ENCODE data around the gene PLXNA4. TPM values are rescaled to one million over a fixed set of nuclear protein-coding genes. Genes with fewer than 3 reads are reported as not detected.

Gene PLXNA4
- total RNA-seq, 2 experiments from 2014 or later = 0.18 to 0.70 TPM

DNA sequence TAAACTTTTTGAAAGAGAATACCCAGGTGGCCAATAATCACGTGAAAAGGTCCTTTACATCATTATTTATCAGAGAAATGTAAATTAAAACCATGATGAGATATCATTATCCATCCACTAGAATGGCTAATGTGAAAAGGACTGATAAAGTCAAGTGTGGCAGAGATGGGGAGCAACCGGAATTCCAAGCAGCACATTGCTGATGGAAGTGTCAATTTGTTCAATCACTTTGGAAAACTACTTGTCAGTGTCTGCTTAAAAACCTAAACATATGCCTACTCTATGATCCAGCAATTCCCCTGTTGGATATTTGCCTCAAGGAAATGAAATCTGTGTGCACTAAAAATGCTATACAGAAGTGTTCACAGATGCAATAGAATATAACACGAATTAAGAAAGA is 465.6 kb downstream of the PLXNA4 start:
- DNase-seq = no peak
- H3K4me1 Mint-ChIP-seq (ENCODE audit: low read depth) = no peaks in the 10 kb centered on the region

DNA sequence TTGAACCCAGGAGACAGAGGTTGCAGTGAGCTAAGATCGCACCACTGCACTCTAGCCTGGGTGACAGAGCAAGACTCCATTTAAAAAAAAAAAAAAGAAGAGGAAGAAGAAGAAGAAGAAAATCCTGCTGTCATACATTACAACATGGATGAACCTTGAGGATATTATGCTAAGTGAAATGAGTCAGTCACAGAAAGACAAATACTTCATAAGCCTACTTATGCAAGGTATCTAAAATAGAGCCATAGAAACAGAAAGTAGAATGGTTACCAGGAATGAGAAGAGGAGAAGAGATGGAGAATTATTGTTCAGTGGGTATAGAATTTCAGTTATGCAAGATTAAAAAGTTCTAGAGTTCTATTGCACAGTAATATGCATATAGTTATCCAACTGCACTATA is 466.5 kb downstream of the PLXNA4 start:
- POLR2A ChIA-PET = no interaction called here
- H3K9me3 Mint-ChIP-seq = no peaks in the 10 kb centered on the region
- CTCF ChIA-PET = no interaction called here
- no peak for DNase-seq
- no peak overlapping the region for H3K4me3 Mint-ChIP-seq
- H3K36me3 Mint-ChIP-seq (ENCODE audit: low read depth) = no peaks in the 10 kb centered on the region
- no peak overlapping the region for H3K27ac Mint-ChIP-seq
- TF ChIP-seq, protein P1, sequence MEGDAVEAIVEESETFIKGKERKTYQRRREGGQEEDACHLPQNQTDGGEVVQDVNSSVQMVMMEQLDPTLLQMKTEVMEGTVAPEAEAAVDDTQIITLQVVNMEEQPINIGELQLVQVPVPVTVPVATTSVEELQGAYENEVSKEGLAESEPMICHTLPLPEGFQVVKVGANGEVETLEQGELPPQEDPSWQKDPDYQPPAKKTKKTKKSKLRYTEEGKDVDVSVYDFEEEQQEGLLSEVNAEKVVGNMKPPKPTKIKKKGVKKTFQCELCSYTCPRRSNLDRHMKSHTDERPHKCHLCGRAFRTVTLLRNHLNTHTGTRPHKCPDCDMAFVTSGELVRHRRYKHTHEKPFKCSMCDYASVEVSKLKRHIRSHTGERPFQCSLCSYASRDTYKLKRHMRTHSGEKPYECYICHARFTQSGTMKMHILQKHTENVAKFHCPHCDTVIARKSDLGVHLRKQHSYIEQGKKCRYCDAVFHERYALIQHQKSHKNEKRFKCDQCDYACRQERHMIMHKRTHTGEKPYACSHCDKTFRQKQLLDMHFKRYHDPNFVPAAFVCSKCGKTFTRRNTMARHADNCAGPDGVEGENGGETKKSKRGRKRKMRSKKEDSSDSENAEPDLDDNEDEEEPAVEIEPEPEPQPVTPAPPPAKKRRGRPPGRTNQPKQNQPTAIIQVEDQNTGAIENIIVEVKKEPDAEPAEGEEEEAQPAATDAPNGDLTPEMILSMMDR (IDR thresholded peaks at IDR 0.05) = no peak
- no peaks in the 10 kb centered on the region for H3K27me3 Mint-ChIP-seq
- ATAC-seq = no peak
- intact Hi-C loops (cut with micrococcal nuclease) = no loop called here
- H3K4me1 Mint-ChIP-seq (ENCODE audit: low read depth) = no peaks in the 10 kb centered on the region

More for the DNA sequence above, 465.6 kb downstream of the PLXNA4 start:
- POLR2A ChIA-PET = no interaction called here
- CTCF ChIA-PET = interaction anchor here (1.5 kb wide), 1 partner anchor 62 kb away, joined by 4 read pairs; no protein-coding TSS in a partner anchor
- no peak for ATAC-seq
- Mint-ChIP-seq H3K9me3 (no peaks in the 10 kb centered on the region), H3K4me3 (no peak overlapping the region), H3K36me3 (ENCODE audit: low read depth) (no peaks in the 10 kb centered on the region), H3K27ac (no peak overlapping the region), H3K27me3 (no peaks in the 10 kb centered on the region)
- TF ChIP-seq, protein P1 (IDR thresholded peaks at IDR 0.05) = no peak
- intact Hi-C loops (cut with micrococcal nuclease) = no loop called here

DNA sequence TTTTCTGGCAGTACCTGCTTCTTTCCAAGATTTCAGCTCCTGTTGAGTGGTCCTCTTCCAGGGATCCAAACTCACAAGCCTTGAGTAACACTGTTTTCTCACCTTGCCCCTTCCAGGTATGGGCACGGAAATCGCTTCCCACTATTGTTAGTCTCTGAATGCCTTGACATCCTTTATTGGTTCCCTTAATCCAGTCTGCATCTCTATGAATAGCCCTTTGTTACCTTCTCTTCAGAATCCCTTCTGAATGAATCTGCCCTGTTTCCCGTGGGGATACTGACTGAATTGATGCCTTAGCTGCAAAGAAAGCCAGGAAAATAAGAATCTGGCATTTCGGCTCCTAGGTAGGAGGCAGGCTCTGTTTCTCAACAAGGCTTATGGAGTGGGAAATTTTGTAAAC is 467.7 kb downstream of the PLXNA4 start:
- intact Hi-C loops (cut with micrococcal nuclease) = no loop called here
- no peak for DNase-seq
- POLR2A ChIA-PET = no interaction called here
- TF ChIP-seq, protein P1 (IDR thresholded peaks at IDR 0.05) = no peak
- CTCF ChIA-PET = no interaction called here
- Mint-ChIP-seq H3K4me3 (no peak overlapping the region), H3K4me1 (ENCODE audit: low read depth) (no peaks in the 10 kb centered on the region), H3K9me3 (no peaks in the 10 kb centered on the region), H3K36me3 (ENCODE audit: low read depth) (no peaks in the 10 kb centered on the region), H3K27me3 (no peaks in the 10 kb centered on the region), H3K27ac (no peak overlapping the region)
- ATAC-seq = no peak

DNA sequence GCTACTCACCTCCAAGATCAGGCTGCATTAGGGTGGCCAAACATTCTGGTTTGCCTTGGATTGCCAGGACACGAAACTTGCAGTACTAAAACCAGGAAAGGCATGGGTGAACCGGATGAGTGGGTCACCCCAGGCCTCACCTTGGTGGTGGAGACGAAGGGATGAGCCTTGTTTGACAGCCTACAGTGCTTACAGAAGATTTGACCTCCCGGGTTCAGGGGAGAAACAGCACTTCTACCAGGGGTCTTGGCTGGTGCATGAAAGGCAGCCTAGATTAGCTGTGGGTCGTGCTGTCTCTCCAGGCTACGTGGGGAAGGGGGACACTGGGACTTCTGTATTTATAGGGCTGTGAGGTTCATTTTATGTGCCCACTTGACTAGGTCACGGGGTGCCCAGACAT is 469.8 kb downstream of the PLXNA4 start:
- no peak overlapping the region for H3K4me3 Mint-ChIP-seq
- POLR2A ChIA-PET = interaction anchor here (0.7 kb wide), 1 partner anchor 135 kb away, joined by 3 read pairs; no protein-coding TSS in a partner anchor
- H3K27me3 Mint-ChIP-seq = no peaks in the 10 kb centered on the region
- H3K9me3 Mint-ChIP-seq = no peaks in the 10 kb centered on the region
- no peaks in the 10 kb centered on the region for H3K4me1 Mint-ChIP-seq (ENCODE audit: low read depth)
- CTCF ChIA-PET = no interaction called here
- H3K36me3 Mint-ChIP-seq (ENCODE audit: low read depth) = no peaks in the 10 kb centered on the region
- ATAC-seq = no peak
- TF ChIP-seq, protein P1 (IDR thresholded peaks at IDR 0.05) = no peak
- intact Hi-C loops (cut with micrococcal nuclease) = no loop called here
- DNase-seq = no peak
- H3K27ac Mint-ChIP-seq = no peak overlapping the region

DNA sequence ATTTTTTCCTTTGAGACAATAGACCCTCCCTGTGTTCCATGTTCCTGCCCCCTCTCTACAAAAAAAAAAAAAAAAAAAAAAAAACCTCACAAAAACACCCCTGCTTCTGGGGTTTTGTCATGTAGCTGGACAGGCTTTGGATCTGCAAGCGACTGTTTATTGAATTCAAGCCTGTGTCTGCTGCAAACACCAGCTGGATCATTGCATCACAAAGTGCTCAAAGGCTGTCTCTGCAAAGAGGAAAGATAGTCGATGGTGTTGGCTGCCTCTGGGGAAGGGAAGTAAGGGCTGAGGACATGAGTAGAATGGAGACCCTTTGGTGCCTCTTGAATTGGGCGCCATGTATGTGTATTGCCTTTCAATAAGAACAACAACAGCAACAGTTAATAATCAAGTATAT is 471.2 kb downstream of the PLXNA4 start:
- H3K4me1 Mint-ChIP-seq (ENCODE audit: low read depth) = no peaks in the 10 kb centered on the region
- ATAC-seq = no peak
- ChIA-PET POLR2A (no interaction called here), CTCF (no interaction called here)
- no peak for DNase-seq
- no peaks in the 10 kb centered on the region for H3K36me3 Mint-ChIP-seq (ENCODE audit: low read depth)
- H3K27me3 Mint-ChIP-seq = no peaks in the 10 kb centered on the region
- H3K4me3 Mint-ChIP-seq = no peak overlapping the region
- TF ChIP-seq, protein P1 (IDR thresholded peaks at IDR 0.05) = no peak
- no peak overlapping the region for H3K27ac Mint-ChIP-seq
- H3K9me3 Mint-ChIP-seq = no peaks in the 10 kb centered on the region
- intact Hi-C loops (cut with micrococcal nuclease) = no loop called here

Measured in activated CD8-positive, alpha-beta T cell treated with anti-CD3 and anti-CD28 coated beads for 36 hours (primary cell).